Gastrocnemius medialis (tissue), 4 donors: Measurements from ENCODE around the gene PSD4.

ENCODE experiments used
- POLR2A ChIP-seq, 2 donors: fragments of 450-650 bp; IDR thresholded peaks; one replicate each; pipeline ENCODE4 v1.6.1; 2017; ENCODE audit warnings: antibody characterized with exemption in 2 of 2, mild to moderate bottlenecking in 2 of 2, moderate library complexity in 2 of 2
- TF ChIP-seq, protein P1 (sequence below), 5 experiments: fragments of 450-650 bp in 3 of 5; fragments of 200-600 bp in 2 of 5; sonication (generic) in 2 of 5; IDR thresholded peaks in 4 of 5; conservative IDR thresholded peaks in 1 of 5; 1 replicate in 4 of 5; 2 replicates in 1 of 5; pipeline ENCODE4 v1.5.1; 2016 to 2019; ENCODE audit warnings: antibody characterized with exemption in 5 of 5, mild to moderate bottlenecking in 3 of 5, moderate library complexity in 3 of 5

DNA sequence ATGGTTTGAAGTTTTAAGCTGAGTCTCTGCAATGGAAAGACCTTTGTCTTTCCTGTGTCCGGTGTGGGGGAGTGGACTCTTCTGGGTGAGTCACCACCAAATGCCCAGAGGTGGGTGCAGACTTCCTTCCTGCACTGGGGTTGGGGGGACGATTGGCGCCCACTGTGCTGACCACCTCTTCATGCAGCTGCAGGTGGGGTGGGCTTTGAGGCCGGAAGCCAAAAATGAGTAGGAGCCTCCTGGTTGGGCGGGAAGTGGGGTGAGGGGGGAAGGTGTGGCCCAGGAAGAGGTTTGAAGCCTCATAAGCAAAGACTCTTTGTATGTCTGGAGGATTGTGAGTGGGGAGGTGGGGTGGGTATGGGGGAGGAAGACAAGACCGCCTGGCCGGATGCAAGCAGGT, 77.3 kb downstream of the PSD4 start:
- TF ChIP-seq POLR2A (IDR thresholded peaks at IDR 0.05), result no peak
- TF ChIP-seq, protein P1, sequence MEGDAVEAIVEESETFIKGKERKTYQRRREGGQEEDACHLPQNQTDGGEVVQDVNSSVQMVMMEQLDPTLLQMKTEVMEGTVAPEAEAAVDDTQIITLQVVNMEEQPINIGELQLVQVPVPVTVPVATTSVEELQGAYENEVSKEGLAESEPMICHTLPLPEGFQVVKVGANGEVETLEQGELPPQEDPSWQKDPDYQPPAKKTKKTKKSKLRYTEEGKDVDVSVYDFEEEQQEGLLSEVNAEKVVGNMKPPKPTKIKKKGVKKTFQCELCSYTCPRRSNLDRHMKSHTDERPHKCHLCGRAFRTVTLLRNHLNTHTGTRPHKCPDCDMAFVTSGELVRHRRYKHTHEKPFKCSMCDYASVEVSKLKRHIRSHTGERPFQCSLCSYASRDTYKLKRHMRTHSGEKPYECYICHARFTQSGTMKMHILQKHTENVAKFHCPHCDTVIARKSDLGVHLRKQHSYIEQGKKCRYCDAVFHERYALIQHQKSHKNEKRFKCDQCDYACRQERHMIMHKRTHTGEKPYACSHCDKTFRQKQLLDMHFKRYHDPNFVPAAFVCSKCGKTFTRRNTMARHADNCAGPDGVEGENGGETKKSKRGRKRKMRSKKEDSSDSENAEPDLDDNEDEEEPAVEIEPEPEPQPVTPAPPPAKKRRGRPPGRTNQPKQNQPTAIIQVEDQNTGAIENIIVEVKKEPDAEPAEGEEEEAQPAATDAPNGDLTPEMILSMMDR (IDR thresholded peaks at IDR 0.05 in 4 of 5, conservative IDR thresholded peaks at IDR 0.05 in 1 of 5), result no peak
